HepG2 (cell line): ENCODE results near the gene CHTF8.

ENCODE experiments used
- TF ChIP-seq, protein P1 (sequence below): sonication (generic); formaldehyde crosslinking; IDR thresholded peaks from 2 replicates; pipeline ENCODE4 v1.5.0; 2020; ENCODE audit warnings: missing genetic modification reagents
- TF ChIP-seq, protein P2 (sequence below): sonication (generic); formaldehyde crosslinking; IDR thresholded peaks from 2 replicates; pipeline ENCODE4 v1.5.0; 2020; ENCODE audit warnings: mild to moderate bottlenecking, missing genetic modification reagents, borderline replicate concordance

DNA sequence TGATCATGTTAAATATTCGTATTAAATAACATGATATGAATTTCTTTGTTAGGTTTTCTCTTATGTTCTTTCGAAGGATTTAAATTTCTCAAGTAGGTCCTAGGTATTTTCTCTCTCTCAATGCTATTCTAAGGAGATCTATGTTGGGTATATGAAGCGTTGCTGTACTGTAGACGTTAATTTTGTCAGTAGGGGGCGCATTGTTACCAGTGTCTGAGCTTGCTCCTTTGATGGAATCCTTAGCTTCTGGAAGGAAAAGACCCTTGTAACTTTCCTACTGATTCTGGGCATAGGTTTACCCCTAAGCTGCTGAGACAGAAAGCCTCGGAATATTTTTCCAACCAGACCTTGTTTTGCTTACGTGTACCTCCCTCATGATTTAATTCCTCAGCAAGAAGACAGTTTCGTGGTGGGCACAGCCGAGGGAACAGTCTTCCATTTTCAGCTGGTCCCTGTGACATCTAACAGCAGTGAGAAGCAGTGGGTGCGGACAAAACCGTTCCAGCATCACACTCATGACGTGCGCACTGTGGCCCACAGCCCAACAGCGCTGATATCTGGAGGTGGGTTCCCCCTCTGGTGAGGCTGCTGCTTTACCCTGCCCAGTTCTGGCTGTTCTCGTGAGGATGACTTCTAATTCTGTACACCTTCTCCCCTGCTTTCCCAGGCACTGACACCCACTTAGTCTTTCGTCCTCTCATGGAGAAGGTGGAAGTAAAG, 17.9 kb upstream of the CHTF8 start:
- TF ChIP-seq, protein P1, sequence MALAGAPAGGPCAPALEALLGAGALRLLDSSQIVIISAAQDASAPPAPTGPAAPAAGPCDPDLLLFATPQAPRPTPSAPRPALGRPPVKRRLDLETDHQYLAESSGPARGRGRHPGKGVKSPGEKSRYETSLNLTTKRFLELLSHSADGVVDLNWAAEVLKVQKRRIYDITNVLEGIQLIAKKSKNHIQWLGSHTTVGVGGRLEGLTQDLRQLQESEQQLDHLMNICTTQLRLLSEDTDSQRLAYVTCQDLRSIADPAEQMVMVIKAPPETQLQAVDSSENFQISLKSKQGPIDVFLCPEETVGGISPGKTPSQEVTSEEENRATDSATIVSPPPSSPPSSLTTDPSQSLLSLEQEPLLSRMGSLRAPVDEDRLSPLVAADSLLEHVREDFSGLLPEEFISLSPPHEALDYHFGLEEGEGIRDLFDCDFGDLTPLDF (CRISPR knock-in tag), result no peak
- TF ChIP-seq, protein P2, sequence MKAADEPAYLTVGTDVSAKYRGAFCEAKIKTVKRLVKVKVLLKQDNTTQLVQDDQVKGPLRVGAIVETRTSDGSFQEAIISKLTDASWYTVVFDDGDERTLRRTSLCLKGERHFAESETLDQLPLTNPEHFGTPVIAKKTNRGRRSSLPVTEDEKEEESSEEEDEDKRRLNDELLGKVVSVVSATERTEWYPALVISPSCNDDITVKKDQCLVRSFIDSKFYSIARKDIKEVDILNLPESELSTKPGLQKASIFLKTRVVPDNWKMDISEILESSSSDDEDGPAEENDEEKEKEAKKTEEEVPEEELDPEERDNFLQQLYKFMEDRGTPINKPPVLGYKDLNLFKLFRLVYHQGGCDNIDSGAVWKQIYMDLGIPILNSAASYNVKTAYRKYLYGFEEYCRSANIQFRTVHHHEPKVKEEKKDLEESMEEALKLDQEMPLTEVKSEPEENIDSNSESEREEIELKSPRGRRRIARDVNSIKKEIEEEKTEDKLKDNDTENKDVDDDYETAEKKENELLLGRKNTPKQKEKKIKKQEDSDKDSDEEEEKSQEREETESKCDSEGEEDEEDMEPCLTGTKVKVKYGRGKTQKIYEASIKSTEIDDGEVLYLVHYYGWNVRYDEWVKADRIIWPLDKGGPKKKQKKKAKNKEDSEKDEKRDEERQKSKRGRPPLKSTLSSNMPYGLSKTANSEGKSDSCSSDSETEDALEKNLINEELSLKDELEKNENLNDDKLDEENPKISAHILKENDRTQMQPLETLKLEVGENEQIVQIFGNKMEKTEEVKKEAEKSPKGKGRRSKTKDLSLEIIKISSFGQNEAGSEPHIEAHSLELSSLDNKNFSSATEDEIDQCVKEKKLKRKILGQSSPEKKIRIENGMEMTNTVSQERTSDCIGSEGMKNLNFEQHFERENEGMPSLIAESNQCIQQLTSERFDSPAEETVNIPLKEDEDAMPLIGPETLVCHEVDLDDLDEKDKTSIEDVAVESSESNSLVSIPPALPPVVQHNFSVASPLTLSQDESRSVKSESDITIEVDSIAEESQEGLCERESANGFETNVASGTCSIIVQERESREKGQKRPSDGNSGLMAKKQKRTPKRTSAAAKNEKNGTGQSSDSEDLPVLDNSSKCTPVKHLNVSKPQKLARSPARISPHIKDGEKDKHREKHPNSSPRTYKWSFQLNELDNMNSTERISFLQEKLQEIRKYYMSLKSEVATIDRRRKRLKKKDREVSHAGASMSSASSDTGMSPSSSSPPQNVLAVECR (CRISPR knock-in tag), result no peak
